ENCODE results near the gene WNT9A.
"Not testable (repeated sequence)": the region's sequence is repeated elsewhere in the genome, so short reads cannot be mapped to it uniquely, and the experiment has no call there.

The WNT9A gene

DNA sequence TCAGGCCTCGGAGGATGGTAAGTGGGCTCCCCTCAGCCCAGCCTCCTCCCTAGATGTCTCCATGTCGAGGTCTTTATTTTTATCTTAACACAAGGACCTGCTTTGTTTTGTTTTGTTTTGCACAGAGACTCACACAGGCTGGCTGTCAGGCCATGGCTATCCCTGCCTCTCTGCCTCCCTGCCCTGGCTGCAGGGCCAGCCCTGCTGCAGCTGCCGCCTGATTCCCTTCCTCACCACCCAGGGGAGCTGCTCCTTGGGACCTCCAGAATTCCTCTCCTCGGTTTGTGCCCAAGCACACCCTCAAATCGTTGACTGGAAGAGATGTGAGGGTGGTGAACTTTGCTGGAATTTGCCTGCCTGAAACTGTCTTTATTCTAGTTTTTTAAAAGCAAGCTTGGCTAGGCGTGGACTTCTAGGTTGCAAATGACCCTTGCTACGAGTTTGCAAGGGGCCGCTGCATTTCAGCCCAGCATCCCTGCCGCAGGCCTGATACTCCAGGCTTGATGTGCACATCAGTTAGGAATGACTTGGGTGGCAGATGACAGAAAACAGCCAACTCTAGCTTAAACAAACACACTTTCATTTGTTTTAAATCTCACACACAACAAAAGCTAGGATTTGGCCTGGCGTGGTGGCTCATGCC, 37.1 kb downstream of the WNT9A start:
- no peak for DNase-seq (ENCODE audit: low read depth)

- not testable (repeated sequence) for DNase-seq (ENCODE audit: low read depth)
Measured at GRCh38 chr1:227909923-227910328, 37.8 kb downstream of the WNT9A start.

DNA sequence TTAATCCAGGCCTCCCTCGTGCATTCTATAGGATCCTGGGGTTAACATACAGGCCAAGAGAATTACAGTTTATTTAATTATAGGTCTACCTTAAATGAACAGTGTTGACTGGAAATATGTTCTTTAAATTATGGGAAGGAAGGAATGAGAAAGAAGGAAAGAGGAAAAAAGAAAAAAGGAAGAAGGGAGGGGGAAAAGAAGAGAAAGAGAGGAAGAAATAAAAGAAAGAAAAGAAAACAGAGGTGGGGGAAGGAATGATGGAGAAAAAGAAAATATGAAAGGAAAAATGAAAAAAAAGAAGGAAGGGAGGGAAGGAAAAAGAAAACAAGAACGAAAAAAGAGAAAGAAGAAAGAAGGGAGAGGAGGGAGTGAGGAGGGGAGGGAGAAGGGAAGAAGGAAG, 38.5 kb downstream of the WNT9A start:
- DNase-seq (ENCODE audit: low read depth) = no peak

- no peak for DNase-seq (ENCODE audit: low read depth)
Measured at GRCh38 chr1:227908359-227908758, 39.4 kb downstream of the WNT9A start.

DNA sequence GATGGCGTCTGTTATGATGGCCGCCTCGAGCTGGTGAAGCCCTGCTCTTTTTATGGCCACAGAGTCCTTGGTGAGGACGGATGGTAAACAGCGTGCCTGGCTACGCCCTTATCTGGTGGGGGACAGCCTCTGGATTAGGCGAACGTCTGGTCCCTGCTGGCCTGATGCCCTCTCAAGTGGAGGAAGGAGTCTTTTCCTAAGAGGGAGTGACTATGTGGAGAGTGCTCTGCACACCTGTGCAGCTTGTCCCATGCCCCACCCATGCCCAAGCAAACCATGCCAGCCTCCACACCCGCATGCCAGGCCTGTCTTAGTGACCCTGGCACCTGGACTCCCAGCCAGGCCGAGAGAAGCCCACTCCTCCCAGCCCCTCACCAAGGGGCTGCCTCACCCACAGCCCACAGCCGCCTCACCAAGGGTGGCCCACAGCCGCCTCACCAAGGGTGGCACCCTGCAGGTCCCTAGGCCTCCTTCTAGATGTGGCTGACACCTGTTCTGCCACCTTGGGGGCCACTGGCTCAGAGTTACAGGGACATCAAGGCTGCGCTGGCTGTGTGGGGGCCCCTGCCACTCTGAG, 40.2 kb downstream of the WNT9A start:
- no peak for DNase-seq (ENCODE audit: low read depth)

- no peak for DNase-seq (ENCODE audit: low read depth)
Measured at GRCh38 chr1:227906550-227907071, 41.1 kb downstream of the WNT9A start.

- DNase-seq (ENCODE audit: low read depth) = no peak
Measured at GRCh38 chr1:227905573-227906487, 41.9 kb downstream of the WNT9A start.

DNA sequence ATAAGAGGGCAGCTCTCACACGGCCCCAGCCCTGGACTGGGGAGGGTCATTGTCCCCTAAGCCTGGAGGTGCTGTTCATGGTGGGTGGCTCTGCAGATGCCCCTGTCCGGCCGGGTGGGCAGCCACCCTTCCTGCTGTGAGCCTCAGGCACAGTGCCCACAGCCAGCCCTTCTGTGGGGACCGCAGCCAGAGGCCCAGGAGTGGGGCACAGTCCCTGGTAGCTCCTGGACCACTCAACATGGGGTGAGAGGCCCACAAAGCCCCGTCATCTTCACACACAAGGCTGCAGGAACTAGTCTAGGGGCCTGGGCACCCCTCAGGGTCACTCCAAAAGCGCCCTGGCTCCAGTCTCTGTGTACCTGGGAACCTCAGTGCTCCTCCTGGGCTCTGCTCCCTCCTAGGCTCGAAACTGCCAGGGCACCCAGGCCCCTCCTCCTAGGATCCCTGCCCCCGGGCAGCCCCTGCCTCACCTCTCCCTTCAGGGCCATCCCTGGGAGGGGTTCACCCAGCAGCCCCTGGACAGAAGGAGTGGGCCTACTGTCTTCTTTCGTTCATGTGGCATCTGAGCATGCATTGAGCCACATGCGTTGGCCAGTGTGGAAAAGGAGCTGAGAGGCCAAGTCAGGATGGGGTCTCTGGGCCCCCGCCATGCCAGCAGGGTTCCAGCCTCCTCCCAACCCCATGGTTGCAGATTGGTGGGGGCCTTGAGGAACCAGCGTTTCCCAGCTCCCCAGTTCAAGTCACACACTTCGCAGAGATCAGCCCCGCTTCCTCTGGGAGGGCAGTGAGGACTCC, 43.0 kb downstream of the WNT9A start:
- no peak for DNase-seq (ENCODE audit: low read depth)

- DNase-seq (ENCODE audit: low read depth) = no peak
Measured at GRCh38 chr1:227903614-227904501, 43.9 kb downstream of the WNT9A start.

DNA sequence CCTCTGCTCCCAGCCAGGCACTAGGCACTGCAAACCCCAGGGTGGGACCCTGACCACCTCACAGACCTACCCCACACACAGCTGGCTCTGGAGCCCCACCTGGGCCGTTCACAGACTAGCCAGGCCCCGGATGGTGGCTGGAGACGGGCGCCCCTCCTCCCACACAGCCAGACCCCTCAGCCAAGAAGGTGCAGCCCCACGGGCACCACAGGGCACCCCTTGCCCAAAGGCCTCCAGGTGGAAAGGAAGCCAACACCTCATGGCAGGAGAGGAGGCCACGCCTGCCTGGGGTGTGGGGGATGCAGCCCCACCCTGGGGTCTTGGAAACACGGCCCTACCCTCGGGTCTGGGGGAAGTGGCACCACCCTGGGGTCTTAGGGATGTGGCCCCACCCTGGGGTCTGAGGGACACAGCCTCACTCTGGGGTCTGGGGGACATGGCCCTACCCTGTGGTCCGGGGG, 44.6 kb downstream of the WNT9A start:
- no peak for DNase-seq (ENCODE audit: low read depth)

DNA sequence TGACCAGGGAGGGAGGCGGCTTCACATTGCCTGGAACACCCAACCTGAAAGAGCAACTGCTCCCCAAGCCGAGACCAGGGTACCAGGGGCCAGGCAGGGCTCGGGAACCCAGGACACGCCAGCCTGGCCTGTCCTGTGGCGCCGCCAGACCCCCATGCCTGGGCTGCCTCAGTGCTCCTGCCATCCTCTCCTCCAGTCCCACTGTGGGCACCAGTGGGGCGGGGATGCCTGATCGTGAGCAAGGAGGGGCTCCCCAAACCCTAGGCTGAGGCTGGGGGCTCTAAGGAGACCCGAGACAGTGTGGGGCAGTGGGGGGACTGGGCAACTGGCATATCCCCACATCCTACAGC, 45.1 kb downstream of the WNT9A start:
- DNase-seq (ENCODE audit: low read depth) = no peak

DNA sequence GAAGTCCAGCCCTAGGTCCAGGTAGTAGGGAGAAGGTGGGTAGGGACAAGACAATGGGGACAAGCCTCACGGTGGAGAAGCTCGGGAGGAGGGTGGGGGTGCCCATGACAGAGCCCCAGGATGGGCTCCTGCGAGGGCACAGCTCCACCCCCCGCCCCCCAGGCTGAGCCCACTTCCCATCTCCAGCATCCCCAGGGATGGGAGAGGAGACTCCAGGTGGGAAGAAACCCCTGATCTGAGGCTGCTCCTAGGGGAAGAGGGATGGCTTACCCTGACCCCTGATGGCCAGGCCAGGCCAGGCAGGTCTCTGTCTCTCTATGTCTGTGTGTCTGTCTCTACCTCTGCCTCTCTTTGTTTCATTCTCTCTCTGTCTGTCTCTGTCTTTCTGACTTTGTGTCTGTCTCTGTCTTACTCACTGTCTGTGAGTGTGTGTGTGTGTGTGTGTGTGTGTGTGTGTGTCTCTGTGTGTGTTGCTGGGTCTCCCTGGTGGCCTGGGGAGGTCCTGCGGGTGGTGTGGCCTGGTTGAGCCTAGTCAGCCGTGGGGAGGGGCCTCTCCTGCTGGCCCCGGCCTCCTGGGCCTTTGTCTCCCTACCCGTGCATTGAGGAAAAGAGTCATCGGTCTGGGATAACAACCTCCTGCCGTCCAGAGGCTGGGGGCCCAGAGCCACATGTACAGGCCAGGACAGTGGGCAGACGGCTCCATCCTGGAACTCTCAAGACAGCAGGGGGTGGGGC, 45.7 kb downstream of the WNT9A start:
- DNase-seq (ENCODE audit: low read depth) = no peak

DNA sequence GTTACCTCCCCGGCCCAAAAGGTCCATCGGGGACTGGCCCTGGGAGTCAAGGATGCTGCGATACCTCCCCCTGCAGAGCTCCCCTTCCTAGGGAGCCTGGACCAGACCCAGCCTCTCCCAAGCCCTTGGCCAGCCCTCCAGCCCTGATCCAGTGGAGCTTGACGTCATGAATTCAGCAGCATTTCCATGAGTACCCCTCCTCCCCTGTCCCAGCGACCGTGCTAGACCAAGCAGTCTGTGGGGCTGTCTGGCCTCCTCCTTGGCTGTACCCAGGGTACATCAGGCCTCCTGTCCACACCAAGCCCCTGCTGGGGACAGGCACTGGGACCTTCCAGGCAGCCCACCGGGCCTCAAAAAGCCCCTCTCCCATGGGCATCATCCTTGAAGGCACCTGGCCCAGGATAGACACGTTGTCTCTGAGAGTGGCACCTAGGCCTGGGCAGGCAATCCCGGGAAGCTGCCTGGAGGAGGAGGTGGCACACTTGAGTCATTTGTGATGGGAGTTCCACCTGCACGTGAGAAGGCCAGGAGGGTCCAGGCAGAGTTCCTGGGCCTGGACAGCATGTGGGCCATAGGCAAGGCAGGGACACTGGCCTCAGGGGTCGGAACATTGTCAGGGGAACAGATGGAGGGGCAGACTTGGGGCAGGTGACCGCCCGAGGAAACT, 46.4 kb downstream of the WNT9A start:
- no peak for DNase-seq (ENCODE audit: low read depth)

DNA sequence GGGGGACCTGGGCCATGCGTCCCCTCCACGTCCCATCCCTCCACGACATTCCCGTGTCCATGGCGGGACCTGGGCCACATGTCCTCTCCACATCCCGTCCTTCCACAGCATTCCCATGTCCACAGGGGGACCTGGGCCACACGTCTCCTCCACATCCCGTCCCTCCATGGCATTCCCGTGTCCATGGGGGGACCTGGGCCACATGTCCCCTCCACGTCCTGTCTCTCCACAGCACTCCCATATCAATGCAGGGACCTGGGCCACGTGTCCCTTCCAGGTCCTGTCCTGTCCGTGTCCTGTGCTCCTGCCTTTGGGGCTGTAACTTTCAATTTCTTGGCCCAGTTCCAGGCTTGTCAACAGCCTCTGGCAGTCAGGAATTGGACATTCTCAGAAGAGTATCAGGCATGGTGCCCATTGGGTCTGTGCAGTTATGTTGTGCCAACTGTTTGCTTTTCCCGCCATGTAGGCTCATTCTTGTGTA, 47.1 kb downstream of the WNT9A start:
- DNase-seq (ENCODE audit: low read depth) = no peak

- no peak for DNase-seq (ENCODE audit: low read depth)
Measured at GRCh38 chr1:227899820-227900449, 47.8 kb downstream of the WNT9A start.

DNA sequence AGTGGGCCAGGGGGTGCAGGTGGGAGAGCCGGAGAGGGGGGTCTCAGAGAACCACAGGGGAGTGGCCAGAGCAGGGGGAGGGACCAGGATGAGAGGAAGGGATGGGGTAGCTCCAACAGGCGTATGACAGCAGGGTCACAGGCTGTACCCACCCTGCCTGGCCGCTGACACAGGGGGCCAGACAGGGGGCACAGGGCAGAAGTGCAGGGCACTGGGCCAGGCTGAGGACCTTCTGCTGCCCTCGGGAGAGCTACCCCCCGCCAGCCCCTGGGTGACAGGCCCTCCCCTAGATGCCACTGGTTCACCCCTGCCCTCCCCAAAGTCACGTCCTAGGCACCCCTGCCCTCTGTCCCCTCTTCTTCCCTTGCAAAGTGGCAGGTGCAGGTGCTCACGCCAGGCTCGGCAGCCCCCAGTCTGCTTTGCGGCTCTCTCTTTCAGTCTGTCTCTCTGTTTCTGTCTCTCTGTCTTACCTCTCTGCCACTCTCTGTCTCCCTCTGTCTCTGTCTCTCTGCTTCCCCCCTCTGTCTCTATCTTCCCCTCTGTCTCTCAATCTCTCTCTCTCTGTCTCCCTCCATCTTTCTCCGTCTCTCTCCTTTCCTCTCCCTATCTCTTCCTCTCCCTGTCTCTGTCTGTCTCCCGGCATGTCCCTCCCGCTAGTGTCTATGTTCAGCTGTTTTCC, 48.5 kb downstream of the WNT9A start:
- no peak for DNase-seq (ENCODE audit: low read depth)

DNA sequence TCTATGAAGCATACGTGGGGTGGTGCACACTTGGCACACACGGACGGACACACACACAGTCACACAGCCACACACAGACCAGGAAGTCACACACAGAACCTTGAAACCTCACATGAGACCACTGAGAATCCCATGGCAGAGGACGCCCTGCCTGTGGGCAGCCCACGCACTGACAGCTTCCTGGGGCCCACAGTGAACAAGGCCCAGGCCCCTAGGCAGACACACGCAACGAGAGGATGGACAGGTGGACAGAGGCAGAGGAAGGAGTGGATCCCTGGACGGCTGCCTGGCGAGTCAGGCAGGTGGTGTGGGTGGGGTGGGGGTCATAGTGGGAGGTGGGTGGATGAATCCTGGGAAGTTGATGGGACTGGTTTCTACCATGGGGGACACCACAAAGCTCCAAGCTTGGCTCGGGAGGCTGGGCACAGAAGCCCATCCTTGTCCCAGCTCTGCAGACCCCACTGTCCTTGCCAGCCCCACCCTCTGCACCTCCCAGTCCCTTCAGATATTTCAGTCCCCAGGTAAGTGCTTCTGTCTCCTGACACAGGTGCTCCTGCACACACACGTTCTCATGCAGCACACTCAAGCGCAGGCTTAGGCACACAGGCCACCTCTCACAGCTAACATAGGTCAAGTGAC, 49.1 kb downstream of the WNT9A start:
- DNase-seq (ENCODE audit: low read depth) = no peak

Measured in fibroblast of the conjunctiva (primary cell).